ENCODE measurements around the gene WWC1. TPM values are rescaled to one million over a fixed set of nuclear protein-coding genes. Genes with fewer than 3 reads are reported as not detected.

The WWC1 gene
- total RNA-seq, 2 experiments from 2014 or later, result not detected

DNA sequence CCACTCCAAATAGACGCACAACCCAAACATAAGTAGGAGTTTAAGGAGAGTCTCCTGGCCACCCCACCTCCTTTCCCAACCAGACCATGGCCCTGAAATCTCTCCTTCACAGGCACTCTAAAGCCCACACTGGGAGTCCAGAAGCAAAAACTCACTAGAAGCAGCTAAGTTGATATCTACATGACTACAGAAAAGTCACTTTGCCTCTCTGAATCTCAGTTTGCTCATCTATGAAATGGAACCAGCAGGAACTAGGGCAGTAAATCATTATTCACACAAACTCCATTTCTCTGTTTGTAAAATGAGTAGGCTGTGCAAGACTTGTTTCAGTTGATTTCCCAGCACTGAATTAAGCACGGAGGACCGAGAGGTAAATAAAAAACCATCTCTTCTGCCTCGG lies 4.1 kb upstream of the WWC1 start:
- no peaks in the 10 kb centered on the region for H4K20me1 ChIP-seq (ENCODE audit: insufficient read depth, low read length)
- TF ChIP-seq, protein P1, sequence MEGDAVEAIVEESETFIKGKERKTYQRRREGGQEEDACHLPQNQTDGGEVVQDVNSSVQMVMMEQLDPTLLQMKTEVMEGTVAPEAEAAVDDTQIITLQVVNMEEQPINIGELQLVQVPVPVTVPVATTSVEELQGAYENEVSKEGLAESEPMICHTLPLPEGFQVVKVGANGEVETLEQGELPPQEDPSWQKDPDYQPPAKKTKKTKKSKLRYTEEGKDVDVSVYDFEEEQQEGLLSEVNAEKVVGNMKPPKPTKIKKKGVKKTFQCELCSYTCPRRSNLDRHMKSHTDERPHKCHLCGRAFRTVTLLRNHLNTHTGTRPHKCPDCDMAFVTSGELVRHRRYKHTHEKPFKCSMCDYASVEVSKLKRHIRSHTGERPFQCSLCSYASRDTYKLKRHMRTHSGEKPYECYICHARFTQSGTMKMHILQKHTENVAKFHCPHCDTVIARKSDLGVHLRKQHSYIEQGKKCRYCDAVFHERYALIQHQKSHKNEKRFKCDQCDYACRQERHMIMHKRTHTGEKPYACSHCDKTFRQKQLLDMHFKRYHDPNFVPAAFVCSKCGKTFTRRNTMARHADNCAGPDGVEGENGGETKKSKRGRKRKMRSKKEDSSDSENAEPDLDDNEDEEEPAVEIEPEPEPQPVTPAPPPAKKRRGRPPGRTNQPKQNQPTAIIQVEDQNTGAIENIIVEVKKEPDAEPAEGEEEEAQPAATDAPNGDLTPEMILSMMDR (conservative IDR thresholded peaks at IDR 0.05; ENCODE audit: low read length), result no peak
- no peak for TF ChIP-seq EZH2phosphoT487 (IDR thresholded peaks at IDR 0.05; ENCODE audit: borderline replicate concordance, low read depth, low read length)
- H3K4me3 ChIP-seq (ENCODE audit: low read depth, low read length, poor library complexity, severe bottlenecking), result no peak overlapping the region
- ChIA-PET CTCF (ENCODE audit: unreplicated experiment) (no interaction called here), POLR2A (no interaction called here)
- H3K4me1 ChIP-seq (ENCODE audit: insufficient read depth, low read length, poor library complexity, severe bottlenecking), result no peaks in the 10 kb centered on the region
- H3K79me2 ChIP-seq (ENCODE audit: insufficient read depth, low read depth, low read length), result no peaks in the 10 kb centered on the region
- intact Hi-C loops (cut with micrococcal nuclease; ENCODE audit: unreplicated experiment), result no loop called here
- no TSS peak for BruUV-seq (replicated peaks)
- H2AFZ ChIP-seq (ENCODE audit: low read length), result no peak overlapping the region
- no peaks in the 10 kb centered on the region for H3K9me3 ChIP-seq (ENCODE audit: low read length)
- no peak for DNase-seq (ENCODE audit: low spot score)
- H3K36me3 ChIP-seq (ENCODE audit: insufficient read depth, low read length), result no peaks in the 10 kb centered on the region
- H3K4me2 ChIP-seq (ENCODE audit: low read length), result no peak overlapping the region
- no peak overlapping the region for H3K27ac ChIP-seq (ENCODE audit: low read depth, low read length, poor library complexity, severe bottlenecking)
- no peaks in the 10 kb centered on the region for H3K9me2 ChIP-seq (ENCODE audit: insufficient read depth, low read length)

DNA sequence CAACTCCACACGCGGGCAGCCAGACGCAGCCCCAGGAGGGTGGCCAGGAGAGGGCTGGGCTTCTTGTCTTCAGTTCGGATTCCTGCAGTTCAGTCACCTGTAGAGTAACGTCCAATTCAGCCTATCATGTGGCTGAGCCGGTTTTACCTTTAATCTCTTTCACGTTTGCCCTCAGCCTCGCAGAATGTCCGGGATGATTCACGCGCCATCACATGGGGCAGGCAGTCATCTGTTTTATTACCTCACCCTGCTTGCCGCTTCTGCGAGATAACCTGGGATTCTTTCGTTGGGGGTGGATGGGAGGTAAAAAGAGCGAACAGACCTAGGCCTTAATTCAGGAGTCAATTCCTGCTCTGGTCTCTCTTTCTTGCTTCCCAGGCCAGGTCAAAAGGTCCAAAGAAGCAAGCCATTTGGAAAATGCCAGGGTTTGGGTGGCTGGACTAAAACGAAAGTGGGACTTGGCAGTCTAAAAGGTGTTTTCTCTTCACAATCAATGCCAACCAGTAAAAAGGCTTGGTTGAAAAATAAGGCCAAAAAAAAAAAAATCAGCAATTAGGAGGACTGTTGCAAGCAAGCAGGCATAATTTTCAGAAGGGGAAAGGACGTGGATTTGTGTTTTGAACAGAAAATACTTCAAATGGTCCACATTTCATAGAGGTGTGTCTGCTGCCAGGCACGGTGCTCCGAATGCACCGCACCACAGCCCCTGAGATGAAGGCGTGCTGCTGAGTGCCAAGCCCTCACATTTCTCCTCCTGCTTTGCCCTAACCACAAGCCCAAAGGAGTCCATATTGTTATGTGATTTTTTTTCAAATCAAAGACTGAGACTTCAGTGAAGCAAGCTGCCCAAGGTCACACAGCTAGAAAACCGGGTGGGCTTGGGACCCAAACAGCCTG lies 2.8 kb upstream of the WWC1 start:
- H3K4me3 ChIP-seq (ENCODE audit: low read depth, low read length, poor library complexity, severe bottlenecking), result no peak overlapping the region
- ChIA-PET POLR2A (interaction anchor here (1.2 kb wide), 1 partner anchor 10 kb away, joined by 3 read pairs; no protein-coding TSS in a partner anchor), CTCF (ENCODE audit: unreplicated experiment) (interaction anchor here (0.6 kb wide), 1 partner anchor 7 kb away, joined by 3 read pairs; no protein-coding TSS in a partner anchor)
- H3K27ac ChIP-seq (ENCODE audit: low read depth, low read length, poor library complexity, severe bottlenecking), result no peak overlapping the region
- H3K79me2 ChIP-seq (ENCODE audit: insufficient read depth, low read depth, low read length), result no peaks in the 10 kb centered on the region
- H2AFZ ChIP-seq (ENCODE audit: low read length), result no peak overlapping the region
- H3K4me1 ChIP-seq (ENCODE audit: insufficient read depth, low read length, poor library complexity, severe bottlenecking), result no peaks in the 10 kb centered on the region
- no peak for TF ChIP-seq EZH2phosphoT487 (IDR thresholded peaks at IDR 0.05; ENCODE audit: borderline replicate concordance, low read depth, low read length)
- TF ChIP-seq, protein P1 (conservative IDR thresholded peaks at IDR 0.05; ENCODE audit: low read length), result no peak
- BruUV-seq (replicated peaks), result no TSS peak
- H3K36me3 ChIP-seq (ENCODE audit: insufficient read depth, low read length), result no peaks in the 10 kb centered on the region
- no peaks in the 10 kb centered on the region for H3K9me3 ChIP-seq (ENCODE audit: low read length)
- intact Hi-C loops (cut with micrococcal nuclease; ENCODE audit: unreplicated experiment), result no loop called here
- H3K4me2 ChIP-seq (ENCODE audit: low read length), result no peak overlapping the region
- no peak for DNase-seq (ENCODE audit: low spot score)
- H4K20me1 ChIP-seq (ENCODE audit: insufficient read depth, low read length), result no peaks in the 10 kb centered on the region
- H3K9me2 ChIP-seq (ENCODE audit: insufficient read depth, low read length), result no peaks in the 10 kb centered on the region

DNA sequence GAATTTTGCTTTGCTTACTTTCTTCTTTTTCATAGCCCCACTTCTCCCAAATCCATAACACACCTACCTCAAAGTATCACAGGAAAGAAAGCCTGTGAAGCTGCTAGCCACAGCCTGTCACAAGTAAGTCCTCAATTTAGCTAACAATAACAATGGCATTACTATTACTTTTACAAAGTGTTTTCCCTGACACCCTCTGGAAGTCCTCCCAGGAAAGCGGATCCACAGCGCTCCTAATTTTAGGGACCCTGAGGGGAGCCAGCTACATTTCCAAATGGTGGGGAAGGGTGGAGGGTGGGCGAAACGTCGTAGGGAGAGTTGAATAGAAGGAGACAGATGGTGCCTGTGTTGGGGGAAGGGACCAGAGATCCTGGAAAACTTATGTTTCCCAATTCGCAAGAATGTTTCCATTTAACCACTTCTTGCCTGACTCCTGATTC lies 523 bp upstream of the WWC1 start:
- no TSS peak for BruUV-seq (replicated peaks)

More for the DNA sequence above, 523 bp upstream of the WWC1 start:
- no peaks in the 10 kb centered on the region for H3K79me2 ChIP-seq (ENCODE audit: insufficient read depth, low read depth, low read length)
- CTCF ChIA-PET (ENCODE audit: unreplicated experiment), result no interaction called here
- no peak overlapping the region for H3K27ac ChIP-seq (ENCODE audit: low read depth, low read length, poor library complexity, severe bottlenecking)
- no peaks in the 10 kb centered on the region for H4K20me1 ChIP-seq (ENCODE audit: insufficient read depth, low read length)
- H3K4me1 ChIP-seq (ENCODE audit: insufficient read depth, low read length, poor library complexity, severe bottlenecking), result no peaks in the 10 kb centered on the region
- intact Hi-C loops (cut with micrococcal nuclease; ENCODE audit: unreplicated experiment), result no loop called here
- H3K4me3 ChIP-seq (ENCODE audit: low read depth, low read length, poor library complexity, severe bottlenecking), result no peak overlapping the region
- DNase-seq (ENCODE audit: low spot score), result no peak
- H2AFZ ChIP-seq (ENCODE audit: low read length), result no peak overlapping the region
- H3K36me3 ChIP-seq (ENCODE audit: insufficient read depth, low read length), result no peaks in the 10 kb centered on the region
- POLR2A ChIA-PET, result no interaction called here
- no peaks in the 10 kb centered on the region for H3K9me2 ChIP-seq (ENCODE audit: insufficient read depth, low read length)
- TF ChIP-seq, protein P1 (conservative IDR thresholded peaks at IDR 0.05; ENCODE audit: low read length), result no peak
- no peak for TF ChIP-seq EZH2phosphoT487 (IDR thresholded peaks at IDR 0.05; ENCODE audit: borderline replicate concordance, low read depth, low read length)
- H3K9me3 ChIP-seq (ENCODE audit: low read length), result no peaks in the 10 kb centered on the region
- no peak overlapping the region for H3K4me2 ChIP-seq (ENCODE audit: low read length)
